Activated effector memory CD4-positive, alpha-beta T cell treated with Interleukin-2 at 50 U/mL for 16 hours (primary cell): ENCODE results near the gene FBXO22.
"Not testable (repeated sequence)": the region's sequence is repeated elsewhere in the genome, so short reads cannot be mapped to it uniquely, and the experiment has no call there.

Experiments used
- DNase-seq: peaks from one replicate; pipeline ENCODE4 v3.0.0-alpha.2; 2020

The FBXO22 gene

DNA sequence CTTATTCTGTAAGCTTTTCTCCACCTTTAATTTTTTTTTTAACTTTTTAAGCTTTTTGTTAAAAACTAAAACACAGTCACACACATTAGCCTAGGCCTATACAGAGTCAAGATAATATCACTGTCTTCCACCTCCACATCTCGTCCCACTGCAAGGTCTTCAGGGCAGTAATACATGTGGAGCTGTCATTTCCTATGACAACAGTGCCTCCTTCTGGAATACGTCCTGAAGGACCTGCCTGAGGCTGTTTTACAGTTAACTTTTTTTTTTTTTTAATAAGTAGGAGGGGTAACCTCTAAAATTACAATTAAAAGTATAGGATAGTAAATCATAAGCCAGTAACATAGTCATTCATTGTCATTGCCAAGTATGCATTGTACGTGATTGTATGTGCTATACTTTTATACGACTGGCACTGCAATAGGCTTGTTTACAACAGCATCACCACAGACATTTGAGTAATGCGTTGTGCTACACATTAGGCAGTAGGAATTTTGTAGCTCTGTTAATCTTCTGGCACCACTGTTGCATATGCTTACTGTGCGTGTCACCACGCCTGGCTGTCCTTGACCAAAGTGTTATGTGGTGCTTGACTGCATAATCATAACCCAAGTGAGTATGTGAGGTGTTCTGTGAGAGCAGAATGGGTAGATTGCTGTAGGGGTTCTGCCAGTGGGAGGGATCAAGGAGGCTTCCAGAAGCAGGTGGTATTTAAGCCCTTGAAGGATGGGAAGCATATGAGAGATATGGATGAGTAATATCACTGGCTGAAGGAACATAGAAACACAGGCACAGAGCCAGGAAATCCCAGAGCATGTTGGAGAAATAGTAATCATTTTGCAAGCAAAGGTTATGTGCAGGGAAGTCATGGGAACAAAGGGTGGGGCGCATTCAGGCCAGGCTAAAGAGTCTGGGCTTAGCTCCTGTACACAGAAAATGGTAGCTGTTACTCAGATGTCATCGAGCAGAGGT, 18.3 kb downstream of the FBXO22 start:
- DNase-seq, result no peak

DNA sequence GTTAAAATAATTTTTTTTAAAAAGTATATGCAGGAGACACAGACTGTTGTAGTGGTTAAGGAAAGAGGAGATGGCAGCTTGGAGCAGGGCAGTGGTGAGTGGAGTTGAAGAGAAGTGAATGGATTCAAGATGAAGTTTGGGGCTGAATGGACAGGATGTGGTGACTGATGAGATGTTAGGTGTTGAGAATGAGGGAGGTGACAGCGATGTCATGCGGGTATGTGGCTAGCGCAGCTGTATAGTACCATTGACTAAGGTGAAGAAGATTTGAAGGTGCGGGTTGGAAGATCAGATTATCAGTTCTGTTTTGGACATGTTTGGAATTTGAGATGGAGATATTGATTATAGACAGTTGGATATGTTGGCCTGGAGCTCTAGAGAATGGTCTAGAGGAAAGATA, 20.1 kb downstream of the FBXO22 start:
- no peak for DNase-seq

DNA sequence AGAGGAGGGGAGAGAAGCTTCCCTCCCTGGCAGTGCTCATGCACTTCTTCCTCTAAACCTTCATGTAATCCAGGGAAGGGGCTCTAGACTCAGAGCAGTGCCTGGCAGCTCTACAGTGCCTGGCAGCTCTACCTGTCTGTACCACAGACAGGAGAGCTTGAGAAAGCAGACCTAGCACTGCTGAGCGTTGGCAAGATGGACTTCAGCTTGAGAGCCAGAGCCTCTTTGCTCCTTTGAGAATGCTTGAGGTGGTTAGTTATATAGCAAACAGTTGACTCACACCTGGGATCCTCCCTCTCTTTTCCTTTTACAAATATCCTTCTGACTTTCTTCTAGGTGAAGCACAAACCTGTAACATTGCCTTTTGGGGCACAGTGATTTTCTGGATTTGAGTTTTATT, 20.9 kb downstream of the FBXO22 start:
- DNase-seq, result no peak

GRCh38 chr15:75925440-75925839, 21.8 kb downstream of the FBXO22 start:
- no peak for DNase-seq

DNA sequence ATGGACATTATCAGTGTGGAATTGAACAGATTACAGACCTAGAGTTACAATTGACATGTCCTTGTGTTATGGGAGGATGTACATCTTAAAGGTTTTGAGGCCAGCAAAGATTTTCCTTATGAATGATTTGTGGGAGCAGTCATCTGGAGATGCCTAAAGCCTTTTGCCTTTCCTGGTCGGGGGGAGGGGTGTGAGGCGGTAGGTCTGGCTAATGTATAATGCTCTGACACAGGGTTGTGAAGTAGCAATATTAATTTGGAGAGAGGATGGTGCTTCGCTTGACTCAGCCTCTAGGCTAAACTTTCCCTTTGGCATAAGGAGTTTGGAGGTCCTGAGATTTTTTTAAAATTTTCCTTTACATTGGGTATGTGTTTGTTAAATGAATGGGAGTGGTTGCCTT, 23.3 kb downstream of the FBXO22 start:
- DNase-seq, result no peak

DNA sequence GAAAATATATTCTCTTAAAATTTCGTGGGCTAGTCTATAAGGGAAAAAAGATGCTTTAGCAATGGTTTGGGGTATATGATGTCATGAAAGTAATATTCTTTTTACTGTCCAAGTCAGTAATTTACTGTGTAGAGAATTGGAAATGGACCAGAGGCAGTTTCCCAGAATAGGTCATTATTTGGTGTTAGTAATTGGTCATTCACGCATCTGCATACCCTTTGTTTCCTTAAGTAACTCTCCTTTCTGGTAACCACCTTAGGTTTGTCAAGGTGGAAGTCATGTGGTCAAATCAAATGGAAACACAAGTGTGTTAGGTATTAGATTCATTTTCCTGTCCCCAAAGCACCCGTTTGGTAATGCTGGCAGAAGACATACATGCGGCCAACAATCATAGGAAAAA, 23.9 kb downstream of the FBXO22 start:
- DNase-seq, result no peak

- DNase-seq, result no peak
Observed at GRCh38 chr15:75928680-75929608, 25.3 kb downstream of the FBXO22 start.

- no peak for DNase-seq
Observed at GRCh38 chr15:75929799-75930565, 26.3 kb downstream of the FBXO22 start.

GRCh38 chr15:75930866-75931265, 27.2 kb downstream of the FBXO22 start:
- DNase-seq, result no peak

- no peak for DNase-seq
Observed at GRCh38 chr15:75942464-75942863, 38.8 kb downstream of the FBXO22 start.

GRCh38 chr15:75943246-75943645, 39.6 kb downstream of the FBXO22 start:
- no peak for DNase-seq

- DNase-seq, result no peak
Observed at GRCh38 chr15:75943713-75944215, 40.1 kb downstream of the FBXO22 start.

- no peak for DNase-seq
Observed at GRCh38 chr15:75945953-75946352, 42.3 kb downstream of the FBXO22 start.

GRCh38 chr15:75947092-75947491, 43.4 kb downstream of the FBXO22 start:
- DNase-seq, result no peak

DNA sequence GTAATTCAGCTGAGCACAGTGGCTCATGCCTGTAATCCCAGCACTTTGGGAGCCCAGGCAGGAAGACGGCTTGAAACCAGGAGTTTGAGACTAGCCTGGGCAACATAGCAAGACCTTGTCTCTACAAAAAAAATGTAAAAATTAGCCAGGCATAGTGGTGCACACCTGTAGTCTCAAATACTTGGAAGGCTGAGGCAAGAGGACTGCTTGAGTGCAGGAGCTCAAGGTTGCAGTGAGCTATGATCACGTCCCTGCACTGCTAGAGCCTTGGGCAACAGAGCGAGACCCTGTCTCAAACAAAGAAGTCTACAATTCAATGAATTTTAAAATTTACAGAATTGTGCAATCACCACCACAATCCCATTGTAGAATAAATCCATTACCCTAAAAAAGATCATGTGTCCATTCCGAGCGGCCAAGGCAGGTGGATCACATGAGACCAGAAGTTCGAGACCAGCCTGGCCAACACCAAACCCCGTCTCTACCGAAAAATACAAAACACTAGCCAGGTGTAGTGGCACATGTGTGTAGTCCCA, 45.2 kb downstream of the FBXO22 start:
- no peak for DNase-seq

GRCh38 chr15:75952525-75952924, 48.8 kb downstream of the FBXO22 start:
- no peak for DNase-seq

GRCh38 chr15:75955720-75956119, 52.0 kb downstream of the FBXO22 start:
- DNase-seq, result no peak

DNA sequence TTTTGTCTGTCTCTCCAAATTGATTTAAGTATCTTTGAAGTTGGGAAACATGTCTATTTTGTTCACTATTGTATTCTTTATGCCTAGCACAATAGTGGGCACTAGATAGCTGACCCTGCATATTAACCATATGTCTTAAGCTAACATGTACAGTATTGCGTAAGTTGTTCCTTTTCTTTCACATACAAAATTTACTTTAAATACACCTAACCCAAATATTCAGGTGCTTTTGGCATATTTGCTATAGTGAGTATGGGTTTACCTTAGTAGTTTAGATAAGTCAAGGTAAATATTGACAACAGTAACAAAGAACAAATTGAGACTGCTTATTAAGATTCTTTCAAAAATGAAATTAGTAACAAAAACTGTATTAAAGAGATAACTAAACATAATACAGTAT, 57.7 kb downstream of the FBXO22 start:
- no peak for DNase-seq

DNA sequence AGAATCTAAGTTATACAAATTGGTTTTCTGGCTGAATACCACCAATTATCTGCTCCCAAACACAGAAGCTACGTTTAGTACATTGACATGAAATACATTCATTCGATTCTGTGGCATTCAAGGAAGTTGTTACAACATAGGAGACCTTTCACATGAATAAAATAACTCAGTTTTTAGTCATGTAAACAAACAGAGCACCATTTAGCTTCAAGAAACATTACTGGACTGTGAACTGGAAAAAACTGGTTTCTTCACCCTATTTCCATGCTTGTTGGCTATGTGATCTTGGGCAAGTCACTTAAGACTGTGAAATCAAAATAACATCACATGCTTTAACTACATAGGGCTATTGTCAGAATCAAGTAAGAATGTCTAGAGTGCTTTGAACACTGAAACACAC, 62.4 kb downstream of the FBXO22 start:
- DNase-seq, result no peak

DNA sequence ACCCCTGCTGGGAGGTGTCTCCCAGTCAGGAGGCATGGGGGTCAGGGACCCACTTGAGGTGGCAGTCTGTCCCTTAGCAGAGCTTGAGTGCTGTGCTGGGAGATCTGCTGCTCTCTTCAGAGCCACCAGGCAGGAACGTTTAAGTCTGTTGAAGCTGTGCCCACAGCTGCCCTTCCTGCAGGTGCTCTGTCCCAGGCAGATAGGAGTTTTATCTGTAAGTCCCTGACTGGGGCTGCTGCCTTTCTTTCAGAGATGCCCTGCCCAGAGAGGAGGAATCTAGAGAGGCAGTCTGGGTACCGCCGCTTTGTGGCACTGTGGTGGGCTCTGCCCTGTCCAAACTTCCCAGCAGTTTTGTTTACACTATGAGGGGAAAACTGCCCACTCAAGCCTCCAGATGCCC, 73.1 kb downstream of the FBXO22 start:
- DNase-seq, result not testable (repeated sequence)

GRCh38 chr15:75981149-75981815, 77.6 kb downstream of the FBXO22 start:
- no peak for DNase-seq

- DNase-seq, result no peak
Observed at GRCh38 chr15:75982468-75982867, 78.8 kb downstream of the FBXO22 start.
